GM12865 (cell line): ENCODE measurements around the gene DDX18.

Experiments
- DNase-seq: peaks from one replicate; pipeline ENCODE4 v3.0.0; 2010; ENCODE audit warnings: low read depth
- H3K4me3 ChIP-seq: 2 replicates; pipeline ENCODE4 v1.5.1; 2011; ENCODE audit warnings: mild to moderate bottlenecking, low read depth, low read length, control low read depth
- CTCF ChIP-seq: IDR thresholded peaks from 2 replicates; pipeline ENCODE4 v1.5.1; 2011; ENCODE audit warnings: low read length, control low read depth, low read depth, inconsistent platforms; ENCODE audit not compliant: insufficient read depth; ENCODE audit errors: missing control alignments

The DDX18 gene

DNA sequence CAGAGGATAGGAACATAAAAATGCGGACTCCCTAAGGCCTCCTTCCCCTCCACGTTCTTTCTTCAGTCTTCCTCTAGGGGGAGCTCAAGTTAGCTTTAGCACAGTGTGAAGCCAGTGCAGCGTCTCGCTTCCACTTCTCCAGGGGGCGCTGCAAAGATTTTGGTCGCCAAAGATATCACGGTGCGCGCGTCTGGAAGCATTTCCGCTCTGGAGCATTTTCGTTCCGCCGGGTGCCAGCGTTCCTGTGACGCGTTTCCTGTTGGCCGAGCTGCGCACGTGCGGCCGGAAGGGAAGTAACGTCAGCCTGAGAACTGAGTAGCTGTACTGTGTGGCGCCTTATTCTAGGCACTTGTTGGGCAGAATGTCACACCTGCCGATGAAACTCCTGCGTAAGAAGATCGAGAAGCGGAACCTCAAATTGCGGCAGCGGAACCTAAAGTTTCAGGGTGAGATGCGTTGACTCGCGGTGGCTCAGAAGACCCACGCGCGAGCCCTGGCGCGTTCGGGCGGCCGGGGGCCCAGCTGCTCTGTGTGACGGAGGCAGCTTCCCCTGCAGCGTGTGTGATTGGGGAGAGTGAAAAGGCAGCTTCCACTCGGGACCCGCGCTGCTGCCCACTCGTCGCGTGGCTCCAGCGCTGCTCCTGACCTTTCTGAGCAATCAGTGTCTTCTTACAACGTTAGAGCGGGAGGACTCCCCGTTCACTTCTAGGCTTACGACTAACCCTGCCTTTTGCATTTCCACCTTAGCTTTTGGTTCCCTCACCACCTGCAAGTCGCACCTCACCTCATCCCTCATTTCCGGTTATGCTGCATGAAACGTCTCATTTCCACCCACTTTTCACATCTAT lies at the start of gene DDX18:
Gene DDX18, plus strand, starts transcription at position 275 of the 848 bp plus-strand sequence. Its CDS starts 87 bp downstream, at position 362.
- peak within 1 kb of the TSS; percentile 67 for H3K4me3 ChIP-seq

GRCh38 chr2:117770730-117771129 lies 43.8 kb upstream of the DDX18 start:
- DNase-seq, result no peak
- no peak overlapping the region for H3K4me3 ChIP-seq
- no peak for TF ChIP-seq CTCF

More for the DNA sequence above, at the start of gene DDX18:
- DNase-seq, result peak; percentile 98
- peak; percentile 100 for TF ChIP-seq CTCF

DNA sequence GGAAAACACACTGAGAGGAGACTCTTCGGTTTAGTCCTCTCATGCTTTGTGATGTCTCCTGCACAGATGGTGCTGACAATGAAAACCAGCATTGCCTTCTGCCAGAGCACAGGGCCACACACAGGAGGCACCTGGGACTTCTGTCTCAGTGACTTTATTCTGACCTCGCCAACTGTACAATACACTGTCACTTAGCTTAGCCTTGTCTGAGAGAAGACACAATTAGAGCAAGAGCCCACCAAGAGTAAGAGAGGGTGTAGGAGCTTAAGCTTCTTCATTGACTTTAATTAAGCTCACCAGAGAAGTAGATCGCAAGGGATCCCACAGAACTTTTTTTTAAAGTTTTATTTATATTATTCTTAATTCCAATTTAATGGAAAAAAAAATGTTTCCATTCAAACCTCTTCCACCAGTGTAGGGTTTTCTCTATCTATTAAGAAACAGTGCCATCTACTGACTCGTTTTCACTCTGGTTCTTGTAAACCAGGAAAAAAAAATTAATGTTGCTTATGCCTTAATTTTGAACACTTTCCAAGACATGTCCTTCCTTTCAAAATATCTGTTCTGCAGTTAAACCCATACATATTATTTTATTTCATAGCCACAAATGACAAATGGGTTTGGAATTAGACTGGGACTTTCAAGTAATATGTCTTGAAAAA lies 42.4 kb upstream of the DDX18 start:
- DNase-seq, result peak; percentile 11
- H3K4me3 ChIP-seq, result no peak overlapping the region
- peak; percentile 8 for TF ChIP-seq CTCF

DNA sequence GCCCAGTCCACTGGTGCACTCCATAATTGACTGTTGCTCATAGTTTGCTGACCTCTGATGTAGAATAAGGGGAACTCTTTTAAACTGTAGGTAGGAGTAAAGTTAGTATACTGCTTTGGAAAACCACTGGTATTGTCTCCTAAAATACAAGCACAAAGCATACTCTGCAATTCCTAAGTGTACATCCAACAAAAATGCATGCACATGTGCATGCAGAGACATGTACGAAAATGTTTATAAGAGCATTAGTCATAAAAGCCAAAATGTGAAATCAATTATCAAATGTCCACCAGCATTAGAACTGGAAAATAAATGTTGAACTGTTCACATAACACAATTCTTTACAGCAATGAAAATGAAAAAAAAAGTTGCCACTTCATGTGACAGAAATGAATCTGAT lies 39.8 kb upstream of the DDX18 start:
- no peak for DNase-seq
- no peak overlapping the region for H3K4me3 ChIP-seq

DNA sequence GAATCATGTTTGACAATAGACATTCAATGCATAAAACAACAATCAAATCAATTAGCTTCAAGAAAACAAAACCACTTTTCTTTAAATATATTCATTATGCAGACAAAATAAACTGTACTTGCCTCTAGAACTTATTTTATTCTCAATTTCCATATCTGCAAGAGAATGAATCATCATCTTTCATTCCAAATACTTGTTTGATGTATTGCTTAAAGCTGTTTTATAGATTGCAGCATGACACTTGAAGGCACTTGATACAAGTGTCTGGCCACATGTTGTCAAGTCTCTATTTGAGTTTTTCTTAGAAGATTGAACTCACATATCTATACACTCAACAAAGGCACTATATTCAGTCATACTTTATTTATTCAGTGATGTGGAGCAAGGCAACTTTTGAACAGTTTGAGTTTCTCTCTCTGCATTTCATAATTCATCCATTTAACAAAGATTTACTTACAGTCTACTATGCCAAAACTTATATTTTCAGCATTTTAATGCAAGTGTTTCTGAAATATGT lies 38.7 kb upstream of the DDX18 start:
- TF ChIP-seq CTCF, result no peak
- DNase-seq, result no peak
- no peak overlapping the region for H3K4me3 ChIP-seq

More for the DNA sequence above, 39.8 kb upstream of the DDX18 start:
- no peak for TF ChIP-seq CTCF

DNA sequence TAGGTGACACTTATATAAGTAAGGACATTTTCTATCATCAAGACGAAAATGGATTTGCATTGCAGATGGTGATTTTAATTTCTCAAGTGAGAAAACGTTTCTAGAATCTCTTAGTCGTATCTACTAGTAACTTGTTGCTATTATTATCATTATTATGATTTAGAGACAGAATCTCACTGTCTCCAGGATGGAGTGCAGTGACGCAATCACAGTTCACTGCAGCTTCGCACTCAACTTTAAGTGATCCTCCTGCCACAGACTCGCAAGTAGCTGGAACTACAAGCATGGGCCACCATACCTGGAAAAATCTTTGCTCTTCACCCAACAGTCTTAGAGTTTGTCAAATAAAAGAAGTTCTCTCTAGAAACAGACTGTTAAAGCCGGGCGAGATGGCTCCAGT lies 37.6 kb upstream of the DDX18 start:
- no peak for DNase-seq
- no peak overlapping the region for H3K4me3 ChIP-seq
- no peak for TF ChIP-seq CTCF
